Endothelial cell of hepatic sinusoid (primary cell): Measurements from ENCODE around the gene GALNT5.
"Not testable (repeated sequence)": the region's sequence is repeated elsewhere in the genome, so short reads cannot be mapped to it uniquely, and the experiment has no call there.

ENCODE experiments used
- in situ Hi-C: cut with HindIII; loops from 2 replicates; pipeline ENCODE4 v1.10.0; 2017; ENCODE audit warnings: low sequenced_read_pairs

GALNT5 gene

GRCh38 chr2:157246765-157247407, 10.6 kb upstream of the GALNT5 start:
- in situ Hi-C loops = no loop called here

- in situ Hi-C loops = no loop called here
These were observed 6.7 kb upstream of the GALNT5 start for GRCh38 chr2:157250836-157251235.

- in situ Hi-C loops = no loop called here
These were observed 5.6 kb upstream of the GALNT5 start for GRCh38 chr2:157251932-157252331.

DNA sequence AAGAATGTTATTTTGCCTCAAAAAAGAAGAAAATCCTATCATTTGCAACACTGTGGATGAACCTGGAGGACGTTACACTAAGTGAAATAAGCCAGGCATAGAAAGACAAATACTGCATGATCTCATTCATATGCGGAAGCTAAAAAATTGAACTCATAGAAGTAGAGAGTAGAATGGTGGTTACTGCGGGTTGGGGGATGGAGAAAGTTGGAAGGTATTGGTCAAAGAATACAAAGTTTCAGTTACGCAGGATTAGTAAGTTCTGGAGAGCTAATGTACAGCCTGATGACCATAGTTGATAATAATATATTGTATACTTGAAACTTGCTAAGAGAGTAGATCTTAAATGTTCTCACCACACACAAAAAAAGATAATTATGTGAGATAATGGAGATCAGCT, 5.0 kb upstream of the GALNT5 start:
- in situ Hi-C loops = no loop called here

GRCh38 chr2:157254041-157254440, 3.5 kb upstream of the GALNT5 start:
- in situ Hi-C loops = no loop called here

- in situ Hi-C loops = no loop called here
These were observed 1.8 kb upstream of the GALNT5 start for GRCh38 chr2:157255746-157256145.

DNA sequence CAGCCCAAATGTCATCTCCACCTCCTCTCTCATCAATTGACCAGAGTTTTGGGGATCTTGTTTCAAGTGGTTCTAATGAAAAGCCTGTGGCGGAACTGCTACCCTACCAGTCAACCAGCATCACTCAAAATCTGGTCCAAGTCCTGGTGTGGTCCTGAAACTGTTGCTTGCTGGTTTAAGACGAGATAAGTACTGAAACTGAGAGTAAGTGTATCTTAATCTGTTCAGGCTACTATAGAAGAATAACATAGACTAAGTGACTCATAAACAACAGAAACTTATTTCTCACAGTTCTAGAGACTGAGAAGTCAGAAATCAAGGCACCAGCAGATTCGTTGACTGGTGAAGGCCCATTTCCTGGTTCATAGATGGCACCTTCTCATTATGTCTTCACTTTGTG, 879 bp upstream of the GALNT5 start:
- in situ Hi-C loops = no loop called here

DNA sequence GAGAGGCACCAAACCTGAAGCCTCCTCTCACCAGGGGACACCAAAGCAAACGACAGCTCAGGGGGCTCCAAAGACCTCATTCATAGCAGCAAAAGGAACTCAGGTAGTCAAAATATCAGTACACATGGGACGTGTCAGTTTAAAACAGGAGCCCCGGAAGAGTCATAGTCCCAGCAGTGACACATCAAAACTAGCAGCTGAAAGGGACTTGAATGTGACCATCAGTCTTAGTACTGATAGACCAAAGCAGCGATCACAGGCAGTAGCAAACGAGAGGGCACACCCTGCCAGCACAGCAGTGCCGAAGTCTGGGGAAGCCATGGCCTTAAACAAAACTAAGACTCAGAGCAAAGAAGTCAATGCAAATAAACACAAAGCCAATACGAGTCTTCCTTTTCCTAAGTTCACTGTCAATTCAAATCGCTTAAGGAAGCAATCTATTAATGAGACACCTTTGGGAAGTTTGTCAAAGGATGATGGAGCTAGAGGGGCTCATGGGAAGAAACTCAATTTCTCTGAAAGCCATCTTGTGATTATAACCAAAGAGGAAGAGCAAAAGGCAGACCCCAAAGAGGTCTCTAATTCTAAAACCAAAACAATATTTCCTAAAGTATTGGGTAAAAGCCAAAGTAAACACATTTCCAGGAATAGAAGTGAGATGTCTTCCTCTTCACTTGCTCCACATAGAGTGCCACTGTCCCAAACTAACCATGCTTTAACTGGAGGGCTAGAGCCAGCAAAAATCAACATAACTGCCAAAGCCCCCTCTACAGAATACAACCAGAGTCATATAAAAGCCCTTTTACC, 1.2 kb downstream of the GALNT5 start:
- in situ Hi-C loops = no loop called here

- in situ Hi-C loops = no loop called here
These were observed 1.9 kb downstream of the GALNT5 start for GRCh38 chr2:157259386-157259785.

DNA sequence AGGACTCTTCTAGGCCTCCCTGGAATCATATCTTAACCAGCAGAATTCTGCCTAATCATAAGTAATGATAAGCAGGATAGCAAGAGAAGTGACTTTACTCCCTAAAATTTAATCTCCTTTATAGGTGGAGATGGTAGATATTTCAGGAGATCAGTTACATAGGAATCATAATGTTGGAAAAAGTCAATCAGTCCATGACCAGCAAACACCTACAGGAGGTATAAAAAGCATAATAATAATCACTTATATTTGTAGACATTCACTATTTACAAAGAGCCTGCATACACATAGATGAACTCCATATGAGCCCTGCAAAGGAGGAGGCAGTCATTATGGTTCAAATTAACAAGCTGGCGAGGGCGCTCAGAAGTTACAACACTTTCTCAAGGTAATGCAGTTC, 2.5 kb downstream of the GALNT5 start:
- in situ Hi-C loops = no loop called here

DNA sequence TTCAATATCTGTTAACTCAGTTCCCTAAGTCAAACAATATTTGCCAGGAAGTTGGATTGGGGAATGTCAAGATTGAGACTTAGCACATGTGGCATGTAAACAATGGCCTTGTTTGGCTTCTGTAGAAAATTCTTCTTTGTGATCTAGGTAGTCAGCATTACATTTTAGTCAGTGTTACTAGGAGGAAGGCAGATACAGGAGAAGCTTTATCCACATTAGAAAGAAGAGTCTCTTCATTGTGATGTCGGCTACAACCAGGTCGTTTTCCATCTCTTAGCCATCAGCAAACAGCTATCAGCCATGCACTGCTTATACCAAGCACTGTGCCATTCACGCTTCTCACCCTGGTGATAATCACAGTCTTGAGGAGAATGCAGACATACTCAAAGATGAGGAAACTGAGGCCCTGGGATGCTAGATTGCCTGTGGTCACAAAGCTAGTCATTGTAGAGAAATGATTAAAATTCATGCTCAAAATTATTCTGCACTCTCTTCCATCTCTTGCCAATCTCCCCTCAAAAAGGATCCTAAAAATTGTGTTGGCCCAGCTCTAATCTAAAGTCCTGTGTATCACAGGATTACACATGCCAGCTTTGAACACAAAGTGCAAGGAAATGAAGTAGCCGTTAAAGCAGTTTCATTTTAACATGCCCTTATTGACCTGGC, 3.2 kb downstream of the GALNT5 start:
- in situ Hi-C loops = no loop called here

- in situ Hi-C loops = no loop called here
These were observed 3.8 kb downstream of the GALNT5 start for GRCh38 chr2:157261199-157261782.

DNA sequence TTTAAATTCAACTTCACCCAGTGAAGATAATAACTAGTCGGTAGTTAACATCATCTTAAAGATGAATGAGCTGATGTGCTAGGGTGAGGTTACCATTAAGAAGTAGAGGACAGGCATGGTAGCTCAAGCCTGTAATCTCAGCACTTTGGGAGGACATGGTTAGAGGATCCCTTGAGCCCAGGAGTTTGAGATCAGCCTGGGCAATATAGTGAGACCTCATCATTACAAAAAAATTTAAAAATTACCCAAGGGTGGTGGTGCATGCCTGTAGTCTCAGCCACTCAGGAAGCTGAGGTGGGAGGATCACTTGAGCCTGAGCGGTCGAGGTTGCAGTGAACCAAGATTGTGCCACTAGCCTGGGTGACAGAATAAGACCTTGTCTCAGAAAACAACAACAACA, 4.7 kb downstream of the GALNT5 start:
- in situ Hi-C loops = no loop called here

DNA sequence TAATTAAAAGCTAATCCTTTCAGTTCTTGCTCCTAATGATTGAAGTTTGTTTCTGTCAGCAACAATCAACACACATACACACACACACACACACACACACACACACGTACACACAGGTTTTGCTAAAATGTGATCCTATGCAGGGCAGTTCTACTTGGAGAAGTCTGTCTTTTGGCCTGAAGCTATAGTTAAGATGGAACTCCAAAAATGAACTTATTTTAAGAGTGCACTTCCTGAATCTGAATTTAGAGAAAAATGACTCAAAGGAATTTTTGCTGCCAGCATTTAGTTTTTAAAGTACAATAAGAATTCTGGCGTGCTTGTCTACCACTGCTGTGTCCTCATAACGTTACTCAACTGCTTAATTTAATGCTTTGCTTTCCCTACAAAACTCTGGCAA, 6.6 kb downstream of the GALNT5 start:
- in situ Hi-C loops = no loop called here

- in situ Hi-C loops = no loop called here
These were observed 8.3 kb downstream of the GALNT5 start for GRCh38 chr2:157265825-157266224.

DNA sequence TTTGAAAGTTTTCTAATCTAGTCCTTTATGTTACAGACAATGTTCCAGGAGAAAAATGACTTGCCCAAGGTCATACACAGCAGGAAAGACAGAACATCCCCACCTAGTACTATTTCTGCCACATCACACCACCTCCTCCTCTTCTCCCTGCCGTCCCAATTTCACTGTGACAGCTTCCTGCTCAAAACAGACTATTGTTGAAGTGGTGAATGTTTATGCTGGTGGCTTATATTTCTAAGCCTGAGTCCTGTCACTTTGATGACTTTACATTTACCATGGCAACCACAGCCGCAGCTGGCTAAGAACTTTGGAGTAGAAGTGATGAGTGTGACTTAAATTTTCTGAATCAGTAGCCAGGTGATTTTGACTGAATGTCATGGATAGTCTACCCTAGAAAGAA, 10.0 kb downstream of the GALNT5 start:
- in situ Hi-C loops = no loop called here

DNA sequence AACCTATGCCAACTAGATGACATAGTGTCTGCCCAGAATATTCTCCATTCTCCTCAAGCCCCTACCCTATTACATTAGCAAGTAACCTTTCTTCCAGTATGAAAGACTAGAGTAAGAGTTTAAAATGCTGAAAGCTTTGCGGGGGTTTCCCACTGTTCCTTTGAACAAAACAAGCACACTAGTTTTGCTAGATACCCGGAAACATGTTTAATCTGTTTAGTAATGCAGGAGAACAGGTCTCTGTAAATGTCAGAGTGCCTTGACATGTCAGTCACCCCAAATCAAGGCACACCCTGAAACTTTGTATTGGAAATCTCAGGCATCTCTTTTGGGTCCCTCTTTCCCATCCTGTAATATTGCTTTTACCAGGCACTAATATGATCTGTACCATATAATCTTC, 11.6 kb downstream of the GALNT5 start:
- in situ Hi-C loops = no loop called here

DNA sequence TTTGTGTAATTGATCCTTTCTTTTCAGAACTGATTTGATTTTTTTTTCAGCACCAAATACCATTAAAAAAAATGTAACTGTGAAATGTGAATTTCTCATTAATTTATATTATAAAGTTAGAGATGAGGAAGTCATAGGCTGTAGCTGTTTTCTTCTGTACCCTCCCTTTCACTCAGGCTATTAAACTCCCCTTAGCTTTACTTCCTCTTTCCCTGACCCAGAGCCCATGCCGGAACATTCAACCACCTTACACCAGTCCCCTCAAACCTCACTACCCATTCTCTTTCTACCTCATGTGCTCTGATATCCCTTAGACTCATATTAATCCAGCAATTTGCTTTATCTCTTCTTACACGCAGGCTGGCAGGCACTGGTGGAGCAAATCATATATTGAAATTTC, 12.4 kb downstream of the GALNT5 start:
- in situ Hi-C loops = no loop called here

GRCh38 chr2:157271590-157272203, 14.2 kb downstream of the GALNT5 start:
- in situ Hi-C loops = no loop called here

- in situ Hi-C loops = not testable (repeated sequence)
These were observed 21.8 kb downstream of the GALNT5 start for GRCh38 chr2:157279311-157279710.

DNA sequence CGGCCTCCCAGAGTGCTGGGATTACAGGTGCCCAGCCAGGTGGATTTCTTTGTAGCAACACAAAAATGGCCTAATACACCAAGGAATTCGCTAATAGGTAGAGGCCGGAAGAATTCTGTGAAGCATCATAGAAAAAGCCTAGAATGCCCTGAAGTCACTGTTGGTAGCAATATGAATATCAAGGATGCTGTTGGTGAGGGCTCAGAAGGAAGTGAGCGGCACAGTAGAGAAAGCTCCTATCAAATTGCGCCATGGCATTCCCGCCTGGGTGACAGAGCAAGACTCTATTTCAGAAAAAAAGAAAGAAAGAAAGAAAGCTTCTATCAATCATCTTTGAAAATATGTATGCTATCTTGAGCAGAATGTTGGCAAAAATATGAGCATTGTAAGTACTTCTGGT, 23.8 kb downstream of the GALNT5 start:
- in situ Hi-C loops = no loop called here
